ENCODE data around the gene SPC25.

SPC25 gene

GRCh38 chr2:168821577-168821976, 68.7 kb downstream of the SPC25 start:
- Histone ChIP-seq H3K9ac (ENCODE audit: low read length) (no peak overlapping the region), H3K36me3 (replicated peaks; ENCODE audit: low read depth, low read length) (no peaks in the 10 kb centered on the region), H4K20me1 (ENCODE audit: insufficient read depth, low read length) (no peaks in the 10 kb centered on the region), H3K79me2 (ENCODE audit: low read length) (no peaks in the 10 kb centered on the region), H3K9me3 (ENCODE audit: insufficient read depth, low read length) (no peaks in the 10 kb centered on the region), H3K4me3 (ENCODE audit: low read length) (no peak overlapping the region), H3K27me3 (ENCODE audit: low read depth, low read length) (no peaks in the 10 kb centered on the region), H3K4me1 (ENCODE audit: low read length) (no peaks in the 10 kb centered on the region), H3K4me2 (ENCODE audit: low read length) (no peak overlapping the region), H3K27ac (ENCODE audit: low read length) (no peak overlapping the region), H2AFZ (ENCODE audit: low read depth, low read length) (no peak overlapping the region)
- TF ChIP-seq, protein P1, sequence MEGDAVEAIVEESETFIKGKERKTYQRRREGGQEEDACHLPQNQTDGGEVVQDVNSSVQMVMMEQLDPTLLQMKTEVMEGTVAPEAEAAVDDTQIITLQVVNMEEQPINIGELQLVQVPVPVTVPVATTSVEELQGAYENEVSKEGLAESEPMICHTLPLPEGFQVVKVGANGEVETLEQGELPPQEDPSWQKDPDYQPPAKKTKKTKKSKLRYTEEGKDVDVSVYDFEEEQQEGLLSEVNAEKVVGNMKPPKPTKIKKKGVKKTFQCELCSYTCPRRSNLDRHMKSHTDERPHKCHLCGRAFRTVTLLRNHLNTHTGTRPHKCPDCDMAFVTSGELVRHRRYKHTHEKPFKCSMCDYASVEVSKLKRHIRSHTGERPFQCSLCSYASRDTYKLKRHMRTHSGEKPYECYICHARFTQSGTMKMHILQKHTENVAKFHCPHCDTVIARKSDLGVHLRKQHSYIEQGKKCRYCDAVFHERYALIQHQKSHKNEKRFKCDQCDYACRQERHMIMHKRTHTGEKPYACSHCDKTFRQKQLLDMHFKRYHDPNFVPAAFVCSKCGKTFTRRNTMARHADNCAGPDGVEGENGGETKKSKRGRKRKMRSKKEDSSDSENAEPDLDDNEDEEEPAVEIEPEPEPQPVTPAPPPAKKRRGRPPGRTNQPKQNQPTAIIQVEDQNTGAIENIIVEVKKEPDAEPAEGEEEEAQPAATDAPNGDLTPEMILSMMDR (IDR thresholded peaks at IDR 0.05; ENCODE audit: low read depth, low read length) = no peak
- no peak for TF ChIP-seq EZH2phosphoT487 (IDR thresholded peaks at IDR 0.05; ENCODE audit: low read depth)
